Measurements from ENCODE around the gene WNT5B. TPM values are rescaled to one million over a fixed set of nuclear protein-coding genes. Genes with fewer than 3 reads are reported as not detected.

Gene WNT5B
- total RNA-seq, 5 donors from 2014 or later (not counting 1 experiment from before 2014, with no cell fraction given) = 0.20 TPM; not detected in 4

Other genes starting within 250 kb of the WNT5B start
- 10 to 100 TPM; 27.3 to 48.7 (median 42.5) TPM for gene FBXL14, start 34.6 kb upstream of the WNT5B start, total RNA-seq
- 10 to 100 TPM; 21.7 to 35.0 (median 33.4) TPM for gene ADIPOR2, start 61.8 kb downstream of the WNT5B start, total RNA-seq
- gene LRTM2, start 191.3 kb downstream of the WNT5B start, total RNA-seq = not detected